Testis (tissue), 5 donors: ENCODE data around the gene CNPY1. TPM values are rescaled to one million over a fixed set of nuclear protein-coding genes. Genes with fewer than 3 reads are reported as not detected.
"Not testable (repeated sequence)": the region's sequence is repeated elsewhere in the genome, so short reads cannot be mapped to it uniquely, and the experiment has no call there.

Experiments used
- DNase-seq: peaks from one replicate; pipeline ENCODE4 v3.0.0-alpha.2; 2019
- H3K27ac ChIP-seq, 2 donors: fragments of 200-600 bp; sonication (generic); one replicate each; pipeline ENCODE4 v1.5.1; 2019
- H3K27me3 ChIP-seq: fragments of 200-600 bp; sonication (generic); one replicate; pipeline ENCODE4 v1.5.1; 2019
- H3K36me3 ChIP-seq: fragments of 200-600 bp; sonication (generic); one replicate; pipeline ENCODE4 v1.5.1; 2017; ENCODE audit warnings: low read depth; ENCODE audit errors: missing control alignments
- H3K4me1 ChIP-seq: fragments of 200-600 bp; sonication (generic); one replicate; pipeline ENCODE4 v1.5.1; 2019
- H3K4me3 ChIP-seq, 2 donors: fragments of 200-600 bp; sonication (generic); one replicate each; pipeline ENCODE4 v1.5.1; 2017 to 2019
- H3K9me3 ChIP-seq: fragments of 200-600 bp; sonication (generic); one replicate; pipeline ENCODE4 v1.5.1; 2017
- CTCF ChIP-seq, 3 experiments: fragments of 450-650 bp in 2 of 3; fragments of 200-600 bp in 1 of 3; sonication (generic) in 1 of 3; IDR thresholded peaks; one replicate each; pipeline ENCODE4 v1.5.1; 2016 to 2019; ENCODE audit warnings: antibody characterized with exemption in 3 of 3, mild to moderate bottlenecking in 2 of 3, moderate library complexity in 1 of 3
- POLR2A ChIP-seq: fragments of 450-650 bp; IDR thresholded peaks from one replicate; pipeline ENCODE4 v1.6.1; 2017; ENCODE audit warnings: antibody characterized with exemption, mild to moderate bottlenecking, moderate library complexity
- WGBS, 2 donors: methylation state at CpG; one replicate each; pipeline ENCODE4 v1.1.5; 2018; 5-methylcytosine and 5-hydroxymethylcytosine counted together
- intact Hi-C: fragments of 100-400 bp; cut with DNase I; formaldehyde crosslinking; loops from one replicate; pipeline ENCODE4 v1.15.1; 2023; ENCODE audit warnings: low total_unique reads
- long read RNA-seq, 2 donors: transcript quantifications; one replicate each; lab custom pipeline, GENCODE V29; 2026
- polyA plus RNA-seq: library from polyadenylated mRNA; stranded (reverse); fragments of 350-450 nt; fragmentation: Illumina TruSeq; extraction: RNeasy Lipid Tissue Mini Kit (QIAGEN cat#74804); gene quantifications from one replicate; pipeline ENCODE4 v1.2.3, GENCODE V29; 2014; ENCODE audit warnings: low read depth, low replicate concordance; ENCODE audit not compliant: insufficient read depth
- total RNA-seq, 2 donors: library from RNA; depleted of rRNA; stranded (reverse); fragments of >200 nt; gene quantifications; one replicate each; pipeline ENCODE4 v1.2.3, GENCODE V29; 2016

CNPY1 gene
- total RNA-seq, result under 1 TPM; 0.31 to 0.47 TPM
- 0.25 TPM for polyA plus RNA-seq
- long read RNA-seq, donor 1, result 0 reads
- long read RNA-seq, donor 2, result 0 reads

GRCh38 chr7:155546449-155546848 is at the start of gene CNPY1:
Gene CNPY1, minus strand, starts transcription at chr7:155546559. Its CDS starts 630 bp downstream, at chr7:155545929.
- H3K27ac ChIP-seq, DNase-seq, intact Hi-C loops, H3K36me3 ChIP-seq, H3K27me3 ChIP-seq, H3K9me3 ChIP-seq, H3K4me3 ChIP-seq, H3K4me1 ChIP-seq: not testable (repeated sequence)
- 83 to 100% methylated on average over 1 of the region's 1 CpG for WGBS, 2 donors

GRCh38 chr7:155594961-155595366 is 48.6 kb upstream of the CNPY1 start:
- Histone ChIP-seq H3K27me3 (no peaks in the 10 kb centered on the region), H3K4me1 (no peaks in the 10 kb centered on the region), H3K4me3 (no peak overlapping the region), H3K9me3 (no peaks in the 10 kb centered on the region), H3K27ac (no peak overlapping the region), H3K36me3 (no peaks in the 10 kb centered on the region)
- intact Hi-C loops, result loop anchor here (10.0 kb wide), 1 partner anchor 180 kb away; no protein-coding TSS in a partner anchor
- TF ChIP-seq POLR2A, result no peak
- TF ChIP-seq CTCF (IDR thresholded peaks at IDR 0.05), result no peak
- 39 to 64% methylated on average over 2 to 3 of the region's 3 CpGs for WGBS, 2 donors
- DNase-seq, result no peak

- Histone ChIP-seq H3K27me3 (no peaks in the 10 kb centered on the region), H3K4me3 (no peak overlapping the region), H3K9me3 (no peaks in the 10 kb centered on the region), H3K4me1 (no peaks in the 10 kb centered on the region), H3K27ac (no peak overlapping the region), H3K36me3 (no peaks in the 10 kb centered on the region)
- TF ChIP-seq POLR2A, result no peak
- TF ChIP-seq CTCF (IDR thresholded peaks at IDR 0.05), result no peak
- no peak for DNase-seq
- 97% methylated on average over 6 of the region's 6 CpGs; no CpG with 5 or more reads in 1 of the 2 donors for WGBS, 2 donors
- intact Hi-C loops, result loop anchor here (10.0 kb wide), 1 partner anchor 181 kb away; no protein-coding TSS in a partner anchor
Measured at GRCh38 chr7:155594163-155594732, 47.9 kb upstream of the CNPY1 start.

- WGBS, 2 donors, result 72 to 80% methylated on average over 11 to 15 of the region's 15 CpGs
- no peaks in the 10 kb centered on the region for H3K27me3 ChIP-seq
Measured at GRCh38 chr7:155593461-155594162, 47.3 kb upstream of the CNPY1 start.

More at GRCh38 chr7:155593461-155594162, 47.3 kb upstream of the CNPY1 start:
- intact Hi-C loops, result loop anchor here (10.0 kb wide), 1 partner anchor 181 kb away; no protein-coding TSS in a partner anchor
- DNase-seq, result no peak
- Histone ChIP-seq H3K4me1 (no peaks in the 10 kb centered on the region), H3K9me3 (no peaks in the 10 kb centered on the region), H3K36me3 (no peaks in the 10 kb centered on the region), H3K4me3 (no peak overlapping the region), H3K27ac (no peak overlapping the region)
- no peak for TF ChIP-seq POLR2A
- no peak for TF ChIP-seq CTCF (IDR thresholded peaks at IDR 0.05)
